GM12892 (cell line): ENCODE results near the gene PIK3AP1.

ENCODE experiments used
- POLR2A ChIP-seq: IDR thresholded peaks from 2 replicates; pipeline ENCODE4 v1.6.1; 2011; ENCODE audit warnings: low read depth, low read length, control low read depth
- POLR2AphosphoS5 ChIP-seq: IDR thresholded peaks from 2 replicates; pipeline ENCODE4 v1.6.1; 2011; ENCODE audit warnings: low read depth, low read length, control low read depth
- TAF1 ChIP-seq: IDR thresholded peaks from 2 replicates; pipeline ENCODE4 v1.6.1; 2011; ENCODE audit warnings: low read depth, mild to moderate bottlenecking, control low read depth, low read length, borderline replicate concordance

- TF ChIP-seq POLR2A (no peak), POLR2AphosphoS5 (no peak), TAF1 (no peak)
These were observed 26.9 kb downstream of the PIK3AP1 start for GRCh38 chr10:96693431-96693830.
